Neural crest cell (in vitro differentiated cells): ENCODE data around the gene C16orf87. TPM values are rescaled to one million over a fixed set of nuclear protein-coding genes. Genes with fewer than 3 reads are reported as not detected.

Experiments
- DNase-seq: peaks from one replicate; pipeline ENCODE4 v3.0.0; 2021; ENCODE audit warnings: low read depth, mixed read lengths, low spot score
- H3K27ac Mint-ChIP-seq: one replicate; pipeline ENCODE4 v1.8.0; 2021; ENCODE audit warnings: mild to moderate bottlenecking, mixed read lengths; ENCODE audit not compliant: unreplicated experiment
- H3K27me3 Mint-ChIP-seq: 2 replicates; pipeline ENCODE4 v1.8.0; 2021; ENCODE audit warnings: low read depth, mild to moderate bottlenecking, mixed read lengths
- H3K36me3 Mint-ChIP-seq: 2 replicates; pipeline ENCODE4 v1.8.0; 2021; ENCODE audit warnings: low read depth, mild to moderate bottlenecking, mixed read lengths
- H3K4me1 Mint-ChIP-seq: 2 replicates; pipeline ENCODE4 v1.8.0; 2021; ENCODE audit warnings: mixed read lengths
- H3K4me3 Mint-ChIP-seq: one replicate; pipeline ENCODE4 v1.8.0; 2021; ENCODE audit warnings: mild to moderate bottlenecking, mixed read lengths
- H3K9me3 Mint-ChIP-seq: 2 replicates; pipeline ENCODE4 v1.8.0; 2021; ENCODE audit warnings: mixed read lengths
- CTCF ChIP-seq: fragments of 200-600 bp; sonication (generic); conservative IDR thresholded peaks from 2 replicates; pipeline ENCODE4 v1.5.0; 2021; ENCODE audit warnings: antibody characterized with exemption, mild to moderate bottlenecking
- total RNA-seq: library from RNA; stranded (reverse); gene quantifications from 2 replicates; pipeline ENCODE4 v1.2.1, GENCODE V29; 2021

Gene C16orf87
- total RNA-seq, 1 donor from 2014 or later: 19.2 TPM

- peaks cover 28% of the 10 kb centered on the region for H3K9me3 Mint-ChIP-seq
- peaks cover 37% of the 10 kb centered on the region for H3K36me3 Mint-ChIP-seq
- H3K4me1 Mint-ChIP-seq: peaks cover 15% of the 10 kb centered on the region
- no peak overlapping the region for H3K4me3 Mint-ChIP-seq
- no peak overlapping the region for H3K27ac Mint-ChIP-seq
- no peak for DNase-seq
- no peak for TF ChIP-seq CTCF
- no peaks in the 10 kb centered on the region for H3K27me3 Mint-ChIP-seq
Measured at GRCh38 chr16:46793841-46794240, 37.1 kb downstream of the C16orf87 start.

GRCh38 chr16:46790599-46791270 lies 40.2 kb downstream of the C16orf87 start:
- peaks cover 24% of the 10 kb centered on the region for H3K9me3 Mint-ChIP-seq
- H3K36me3 Mint-ChIP-seq: peaks cover 30% of the 10 kb centered on the region
- H3K4me1 Mint-ChIP-seq: peaks cover 15% of the 10 kb centered on the region
- TF ChIP-seq CTCF: no peak
- no peak overlapping the region for H3K27ac Mint-ChIP-seq
- H3K27me3 Mint-ChIP-seq: no peaks in the 10 kb centered on the region
- DNase-seq: no peak
- H3K4me3 Mint-ChIP-seq: peak overlapping the region; percentile 81

- peak overlapping the region; percentile 13 for H3K27ac Mint-ChIP-seq
- peaks cover 20% of the 10 kb centered on the region for H3K36me3 Mint-ChIP-seq
- H3K27me3 Mint-ChIP-seq: no peaks in the 10 kb centered on the region
- DNase-seq: peak; percentile 66
- peaks cover 21% of the 10 kb centered on the region for H3K4me1 Mint-ChIP-seq
- TF ChIP-seq CTCF: no peak
- H3K4me3 Mint-ChIP-seq: peak overlapping the region; percentile 81
- H3K9me3 Mint-ChIP-seq: peaks cover 24% of the 10 kb centered on the region
Measured at GRCh38 chr16:46789499-46790414, 41.2 kb downstream of the C16orf87 start.

- DNase-seq: no peak
- no peak for TF ChIP-seq CTCF
- peaks cover 19% of the 10 kb centered on the region for H3K9me3 Mint-ChIP-seq
- no peak overlapping the region for H3K27ac Mint-ChIP-seq
- H3K4me1 Mint-ChIP-seq: peaks cover 23% of the 10 kb centered on the region
- no peaks in the 10 kb centered on the region for H3K27me3 Mint-ChIP-seq
- H3K4me3 Mint-ChIP-seq: peak overlapping the region; percentile 5
- H3K36me3 Mint-ChIP-seq: peaks cover 15% of the 10 kb centered on the region
Measured at GRCh38 chr16:46788891-46789474, 42.0 kb downstream of the C16orf87 start.

- H3K27ac Mint-ChIP-seq: no peak overlapping the region
- TF ChIP-seq CTCF: no peak
- peaks cover 15% of the 10 kb centered on the region for H3K9me3 Mint-ChIP-seq
- no peaks in the 10 kb centered on the region for H3K27me3 Mint-ChIP-seq
- no peak overlapping the region for H3K4me3 Mint-ChIP-seq
- peaks cover 12% of the 10 kb centered on the region for H3K36me3 Mint-ChIP-seq
- DNase-seq: no peak
- H3K4me1 Mint-ChIP-seq: peaks cover 23% of the 10 kb centered on the region
Measured at GRCh38 chr16:46787909-46788308, 43.1 kb downstream of the C16orf87 start.
